Gastroesophageal sphincter (tissue), 4 donors: Measurements from ENCODE around the gene P3H2. TPM values are rescaled to one million over a fixed set of nuclear protein-coding genes. Genes with fewer than 3 reads are reported as not detected.

Experiments used
- ATAC-seq: fragments of 150-250 bp; one replicate; pipeline ENCODE4 v1.9.1; 2016; ENCODE audit warnings: mild to moderate bottlenecking, moderate library complexity
- H3K27ac ChIP-seq, 4 donors: fragments of 200-600 bp; sonication (generic) in 3 of 4; 1 replicate in 3 of 4; 2 replicates in 1 of 4; pipeline ENCODE4 v1.5.1; 2016 to 2019
- H3K27me3 ChIP-seq: fragments of 200-600 bp; sonication (generic); one replicate; pipeline ENCODE4 v1.5.1; 2019
- H3K36me3 ChIP-seq, 2 donors: fragments of 200-600 bp; sonication (generic); one replicate each; pipeline ENCODE4 v1.5.1; 2019; ENCODE audit warnings: control low read depth in 1 of 2
- H3K4me1 ChIP-seq, 3 donors: fragments of 200-600 bp; sonication (generic); 1 replicate in 2 of 3; 2 replicates in 1 of 3; pipeline ENCODE4 v1.5.1; 2016 to 2019; ENCODE audit warnings: control low read depth in 2 of 3
- H3K4me3 ChIP-seq, 2 donors: fragments of 200-600 bp; sonication (generic); one replicate each; pipeline ENCODE4 v1.5.1; 2019; ENCODE audit warnings: mild to moderate bottlenecking in 1 of 2, moderate library complexity in 1 of 2
- H3K9me3 ChIP-seq, 3 donors: fragments of 200-600 bp; sonication (generic); one replicate each; pipeline ENCODE4 v1.5.1; 2017 to 2019; ENCODE audit warnings: control low read depth in 2 of 3
- CTCF ChIP-seq, 4 experiments: fragments of 200-600 bp in 2 of 4; fragments of 450-650 bp in 2 of 4; sonication (generic) in 1 of 4; IDR thresholded peaks; one replicate each; pipeline ENCODE4 v1.5.1; 2017 to 2019; ENCODE audit warnings: antibody characterized with exemption in 4 of 4, mild to moderate bottlenecking in 2 of 4, moderate library complexity in 2 of 4
- EP300 ChIP-seq: sonication (generic); formaldehyde crosslinking; IDR thresholded peaks from one replicate; pipeline ENCODE4 v1.6.1; 2017; ENCODE audit warnings: antibody characterized with exemption, mild to moderate bottlenecking
- POLR2A ChIP-seq, 2 donors: fragments of 450-650 bp; IDR thresholded peaks; one replicate each; pipeline ENCODE4 v1.6.1; 2017; ENCODE audit warnings: antibody characterized with exemption in 2 of 2, mild to moderate bottlenecking in 2 of 2, moderate library complexity in 1 of 2
- POLR2AphosphoS5 ChIP-seq: sonication (generic); formaldehyde crosslinking; IDR thresholded peaks from one replicate; pipeline ENCODE4 v1.6.1; 2017; ENCODE audit warnings: antibody characterized with exemption
- WGBS, 2 donors: methylation state at CpG; one replicate each; pipeline ENCODE4 v1.1.5; 2018; ENCODE audit warnings: low coverage in 1 of 2; 5-methylcytosine and 5-hydroxymethylcytosine counted together
- total RNA-seq, 4 donors: library from RNA; depleted of rRNA; stranded (reverse); fragments of >200 nt; gene quantifications; one replicate each; pipeline ENCODE4 v1.1.0, GENCODE V29; 2016

The P3H2 gene
- total RNA-seq, 4 donors from 2014 or later, result 10.6 to 55.9 (median 36.2) TPM

GRCh38 chr3:190077395-190078045 lies 43.2 kb downstream of the P3H2 start:
- Histone ChIP-seq H3K9me3 (no peaks in the 10 kb centered on the region), H3K27ac (peak overlapping the region in 3 of 4 donors; percentile 78 to 81 (median 78)), H3K27me3 (no peaks in the 10 kb centered on the region), H3K4me3 (no peak overlapping the region), H3K4me1 (peaks cover 4 to 23% (median 15%) of the 10 kb centered on the region in 3 donors), H3K36me3 (no peaks in the 10 kb centered on the region)
- WGBS, 2 donors, result 50 to 58% methylated on average over 1 of the region's 1 CpG
- TF ChIP-seq CTCF (IDR thresholded peaks at IDR 0.05) (no peak), POLR2A (IDR thresholded peaks at IDR 0.05) (no peak), EP300 (no peak), POLR2AphosphoS5 (no peak)
- no peak for ATAC-seq

- Histone ChIP-seq H3K9me3 (no peaks in the 10 kb centered on the region), H3K36me3 (no peaks in the 10 kb centered on the region), H3K27me3 (no peaks in the 10 kb centered on the region), H3K27ac (peak overlapping the region; percentile 78 to 85 (median 80)), H3K4me1 (peaks cover 4 to 23% (median 15%) of the 10 kb centered on the region in 3 donors), H3K4me3 (no peak overlapping the region)
- ATAC-seq, result peak; percentile 89
- peak; percentile 83 for TF ChIP-seq POLR2AphosphoS5
- no peak for TF ChIP-seq POLR2A (IDR thresholded peaks at IDR 0.05)
- WGBS, 2 donors, result 25% methylated on average over 1 of the region's 1 CpG
Measured at GRCh38 chr3:190076601-190077394, 43.9 kb downstream of the P3H2 start.

- TF ChIP-seq POLR2AphosphoS5, result peak; percentile 70
- no peak for TF ChIP-seq CTCF (IDR thresholded peaks at IDR 0.05)
- TF ChIP-seq POLR2A (IDR thresholded peaks at IDR 0.05), result no peak
- no peak for TF ChIP-seq EP300
- Histone ChIP-seq H3K9me3 (no peaks in the 10 kb centered on the region), H3K4me1 (peaks cover 4 to 26% (median 15%) of the 10 kb centered on the region in 3 donors), H3K27me3 (no peaks in the 10 kb centered on the region), H3K27ac (peak overlapping the region; percentile 78 to 85 (median 80)), H3K4me3 (no peak overlapping the region), H3K36me3 (no peaks in the 10 kb centered on the region)
- no peak for ATAC-seq
Measured at GRCh38 chr3:190076136-190076535, 44.6 kb downstream of the P3H2 start.

- Histone ChIP-seq H3K4me3 (no peak overlapping the region), H3K9me3 (no peaks in the 10 kb centered on the region), H3K36me3 (no peaks in the 10 kb centered on the region), H3K27me3 (no peaks in the 10 kb centered on the region), H3K27ac (peak overlapping the region in 1 of 4 donors; percentile 78), H3K4me1 (peaks cover 4 to 28% (median 15%) of the 10 kb centered on the region in 3 donors)
- TF ChIP-seq EP300 (no peak), POLR2AphosphoS5 (no peak), CTCF (IDR thresholded peaks at IDR 0.05) (no peak)
- no peak for ATAC-seq
- 92 to 93% methylated on average over 2 of the region's 2 CpGs for WGBS, 2 donors
Measured at GRCh38 chr3:190074817-190075216, 45.9 kb downstream of the P3H2 start.

- Histone ChIP-seq H3K36me3 (no peaks in the 10 kb centered on the region), H3K4me1 (peaks cover 4 to 28% (median 15%) of the 10 kb centered on the region in 3 donors), H3K9me3 (no peaks in the 10 kb centered on the region), H3K4me3 (no peak overlapping the region), H3K27me3 (no peaks in the 10 kb centered on the region), H3K27ac (no peak overlapping the region)
- ATAC-seq, result no peak
- TF ChIP-seq CTCF (IDR thresholded peaks at IDR 0.05), result no peak
- no peak for TF ChIP-seq POLR2AphosphoS5
- no peak for TF ChIP-seq POLR2A (IDR thresholded peaks at IDR 0.05)
- TF ChIP-seq EP300, result no peak
- WGBS, 2 donors, result 43 to 84% methylated on average over 2 to 4 of the region's 6 CpGs
Measured at GRCh38 chr3:190073264-190074008, 47.3 kb downstream of the P3H2 start.
